Epithelial cell of proximal tubule (primary cell): ENCODE results near the gene PDE7B. TPM values are rescaled to one million over a fixed set of nuclear protein-coding genes. Genes with fewer than 3 reads are reported as not detected.

Source experiments
- DNase-seq: peaks from one replicate; pipeline ENCODE4 v3.0.0-alpha.2; 2011; ENCODE audit warnings: low read depth
- H3K4me3 ChIP-seq: 2 replicates; pipeline ENCODE4 v1.5.1; 2011; ENCODE audit warnings: low read depth, mild to moderate bottlenecking, low read length
- CTCF ChIP-seq: conservative IDR thresholded peaks from 2 replicates; pipeline ENCODE4 v1.5.1; 2012; ENCODE audit warnings: low read depth, mild to moderate bottlenecking, low read length
- total RNA-seq: library from RNA; depleted of rRNA; stranded (reverse); fragments of >200 nt; gene quantifications from 2 replicates; pipeline ENCODE4 v1.2.3, GENCODE V29; 2015

PDE7B gene
- total RNA-seq, 1 donor from 2014 or later, result 2.4 TPM

- H3K4me3 ChIP-seq, result no peak overlapping the region
- TF ChIP-seq CTCF, result no peak
- no peak for DNase-seq
Measured at GRCh38 chr6:136072691-136073090, 221.2 kb downstream of the PDE7B start.

DNA sequence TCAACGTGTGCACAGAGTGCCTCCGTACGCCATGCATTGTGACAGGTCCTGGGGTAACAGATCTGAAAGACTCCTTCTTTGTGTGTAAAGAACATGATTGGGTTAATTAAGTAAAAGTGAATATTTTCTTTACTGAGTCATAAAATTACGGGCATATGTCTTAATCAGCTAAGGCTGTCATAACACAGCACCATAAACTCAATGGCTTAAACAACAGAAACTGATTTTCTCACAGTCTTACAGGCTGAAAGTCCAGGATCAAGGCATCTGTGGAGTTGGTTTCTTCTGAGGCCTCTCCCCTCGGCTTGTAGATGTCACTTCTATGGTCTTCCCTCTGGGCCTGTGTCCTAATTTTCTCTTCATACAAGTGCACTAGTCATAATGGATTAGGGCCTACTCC, 221.7 kb downstream of the PDE7B start:
- H3K4me3 ChIP-seq, result no peak overlapping the region
- no peak for TF ChIP-seq CTCF
- no peak for DNase-seq

DNA sequence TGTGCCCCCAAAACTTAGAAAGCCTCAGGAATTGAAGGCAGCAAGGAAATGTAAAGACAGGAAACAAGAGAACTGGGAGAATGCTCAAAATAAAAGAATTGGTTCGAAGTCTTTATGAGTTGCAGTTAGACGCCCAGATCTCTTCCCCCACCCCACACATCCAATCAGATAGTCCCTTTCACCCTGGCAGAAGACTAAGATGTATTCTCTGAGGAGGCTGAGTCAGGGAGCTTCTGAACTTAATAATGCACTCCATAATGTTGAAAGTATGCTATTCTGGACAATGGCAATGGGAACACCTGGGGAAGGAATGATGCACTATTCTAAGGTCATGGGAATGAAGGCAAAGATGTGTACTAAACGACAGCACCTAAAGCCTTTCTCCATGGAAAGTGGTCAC, 225.0 kb downstream of the PDE7B start:
- no peak for TF ChIP-seq CTCF
- H3K4me3 ChIP-seq, result no peak overlapping the region
- DNase-seq, result no peak

GRCh38 chr6:136077834-136078576, 226.5 kb downstream of the PDE7B start:
- no peak for DNase-seq
- no peak for TF ChIP-seq CTCF
- no peak overlapping the region for H3K4me3 ChIP-seq

GRCh38 chr6:136079701-136080565, 228.4 kb downstream of the PDE7B start:
- no peak for TF ChIP-seq CTCF

GRCh38 chr6:136083540-136083939, 232.0 kb downstream of the PDE7B start:
- no peak for TF ChIP-seq CTCF
- no peak for DNase-seq
- no peak overlapping the region for H3K4me3 ChIP-seq

More at GRCh38 chr6:136079701-136080565, 228.4 kb downstream of the PDE7B start:
- DNase-seq, result no peak
- H3K4me3 ChIP-seq, result no peak overlapping the region
